ENCODE data around the gene NDUFS6. TPM values are rescaled to one million over a fixed set of nuclear protein-coding genes. Genes with fewer than 3 reads are reported as not detected.
"Not testable (repeated sequence)": the region's sequence is repeated elsewhere in the genome, so short reads cannot be mapped to it uniquely, and the experiment has no call there.

The NDUFS6 gene
- total RNA-seq, 2 experiments from 2014 or later = 18.8 to 37.1 TPM

DNA sequence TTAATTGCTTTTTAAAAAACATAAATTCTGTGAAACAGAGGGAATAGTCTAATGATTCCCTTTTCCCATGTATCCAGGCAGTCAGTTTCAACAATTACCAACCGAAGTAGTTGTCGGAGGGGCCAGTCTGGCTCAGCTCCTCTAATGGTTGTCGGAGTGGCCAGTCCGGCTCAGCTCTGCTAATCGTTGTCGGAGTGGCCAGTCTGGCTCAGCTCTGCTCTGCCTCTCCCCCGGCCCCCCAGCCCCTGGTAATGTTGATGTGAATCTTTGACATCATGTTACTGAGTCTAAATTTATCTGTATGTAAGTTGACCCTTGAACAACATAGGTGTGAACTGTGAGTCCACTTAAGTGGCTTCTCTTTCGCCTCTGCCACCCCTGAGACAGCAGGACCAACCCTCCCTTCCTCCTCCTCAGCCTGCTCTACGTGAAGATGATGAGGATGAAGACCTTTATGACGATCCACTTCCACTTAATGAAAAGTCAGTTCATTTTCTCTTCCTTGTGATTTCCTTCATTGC is 9.4 kb downstream of the NDUFS6 start:
- no peaks in the 10 kb centered on the region for H3K9me3 Mint-ChIP-seq (ENCODE audit: low read depth)
- no peak overlapping the region for H3K4me3 Mint-ChIP-seq
- DNase-seq = no peak
- no peak for ATAC-seq
- H3K4me1 Mint-ChIP-seq = peaks cover 13% of the 10 kb centered on the region
- H3K27me3 Mint-ChIP-seq = no peaks in the 10 kb centered on the region
- ChIA-PET POLR2A (no interaction called here), CTCF (interaction anchor here (0.7 kb wide), 1 partner anchor 307 kb away, joined by 3 read pairs; no protein-coding TSS in a partner anchor)
- H3K36me3 Mint-ChIP-seq (ENCODE audit: low read depth) = peaks cover 51% of the 10 kb centered on the region
- intact Hi-C loops (cut with DNase I, micrococcal nuclease) = no loop called here
- H3K27ac Mint-ChIP-seq = no peak overlapping the region

- ChIA-PET CTCF (no interaction called here), POLR2A (interaction anchor here (0.6 kb wide), 1 partner anchor 57 kb away, joined by 3 read pairs; no protein-coding TSS in a partner anchor)
- H3K9me3 Mint-ChIP-seq (ENCODE audit: low read depth) = no peaks in the 10 kb centered on the region
- intact Hi-C loops (cut with DNase I, micrococcal nuclease) = no loop called here
- no peaks in the 10 kb centered on the region for H3K27me3 Mint-ChIP-seq
- peaks cover 4% of the 10 kb centered on the region for H3K4me1 Mint-ChIP-seq
- no peak for ATAC-seq
- no peak overlapping the region for H3K4me3 Mint-ChIP-seq
- H3K36me3 Mint-ChIP-seq (ENCODE audit: low read depth) = peaks cover 50% of the 10 kb centered on the region
- no peak overlapping the region for H3K27ac Mint-ChIP-seq
- DNase-seq = no peak
Measured at GRCh38 chr5:1814183-1815020, 13.2 kb downstream of the NDUFS6 start.

DNA sequence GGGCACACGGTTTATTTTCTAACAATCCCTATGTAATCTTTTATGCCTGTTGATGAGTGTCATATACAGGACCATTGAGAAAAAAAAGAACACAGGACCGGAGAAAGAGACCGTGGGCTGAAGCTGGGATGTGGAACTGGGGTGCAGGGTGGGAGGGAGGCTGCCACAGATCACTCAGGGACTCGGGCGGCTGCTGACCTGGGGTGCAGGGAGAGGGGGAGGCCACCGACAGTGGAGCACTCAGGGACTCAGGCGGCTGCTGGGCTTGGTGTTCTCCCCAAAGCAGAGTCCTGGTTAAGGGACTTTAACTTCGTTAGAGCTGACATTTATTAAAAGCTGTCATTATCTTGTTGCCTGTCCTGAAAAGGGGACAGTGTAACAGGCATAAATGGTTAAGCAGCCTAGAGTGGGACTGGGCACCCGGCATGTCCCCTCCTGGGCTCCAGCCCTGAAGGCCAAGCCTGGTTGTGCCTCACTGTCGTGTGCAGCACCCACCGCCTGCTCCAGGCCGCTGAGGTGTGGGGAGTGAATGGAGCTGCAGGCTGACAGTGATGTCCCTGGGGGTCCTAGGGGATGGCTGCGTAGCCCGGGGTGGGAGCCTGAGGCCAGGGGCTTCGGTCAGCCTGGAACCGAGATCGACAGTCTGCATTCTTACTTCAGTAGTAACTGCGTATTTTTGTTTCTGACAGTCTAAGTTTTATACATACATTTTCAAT is 14.0 kb downstream of the NDUFS6 start:
- H3K4me3 Mint-ChIP-seq = no peak overlapping the region
- ATAC-seq = no peak
- no peaks in the 10 kb centered on the region for H3K9me3 Mint-ChIP-seq (ENCODE audit: low read depth)
- H3K27ac Mint-ChIP-seq = no peak overlapping the region
- DNase-seq = no peak
- H3K36me3 Mint-ChIP-seq (ENCODE audit: low read depth) = peaks cover 53% of the 10 kb centered on the region
- no peaks in the 10 kb centered on the region for H3K27me3 Mint-ChIP-seq
- intact Hi-C loops (cut with DNase I, micrococcal nuclease) = no loop called here
- ChIA-PET CTCF (no interaction called here), POLR2A (no interaction called here)
- H3K4me1 Mint-ChIP-seq = peaks cover 4% of the 10 kb centered on the region

- H3K4me3 Mint-ChIP-seq = no peak overlapping the region
- H3K27ac Mint-ChIP-seq = no peak overlapping the region
- DNase-seq = no peak
- peaks cover 4% of the 10 kb centered on the region for H3K4me1 Mint-ChIP-seq
- no peaks in the 10 kb centered on the region for H3K27me3 Mint-ChIP-seq
- H3K9me3 Mint-ChIP-seq (ENCODE audit: low read depth) = no peaks in the 10 kb centered on the region
- CTCF ChIA-PET = no interaction called here
- intact Hi-C loops (cut with DNase I, micrococcal nuclease) = no loop called here
- no peak for ATAC-seq
- peaks cover 52% of the 10 kb centered on the region for H3K36me3 Mint-ChIP-seq (ENCODE audit: low read depth)
- POLR2A ChIA-PET = no interaction called here
Measured at GRCh38 chr5:1815881-1816292, 14.7 kb downstream of the NDUFS6 start.

GRCh38 chr5:1816495-1817089 is 15.4 kb downstream of the NDUFS6 start:
- DNase-seq; ATAC-seq; H3K4me3 Mint-ChIP-seq; H3K4me1 Mint-ChIP-seq; CTCF ChIA-PET; H3K9me3 Mint-ChIP-seq (ENCODE audit: low read depth); intact Hi-C loops (cut with DNase I, micrococcal nuclease); H3K27me3 Mint-ChIP-seq; H3K27ac Mint-ChIP-seq; POLR2A ChIA-PET: not testable (repeated sequence)
- H3K36me3 Mint-ChIP-seq (ENCODE audit: low read depth) = peaks cover 53% of the 10 kb centered on the region

DNA sequence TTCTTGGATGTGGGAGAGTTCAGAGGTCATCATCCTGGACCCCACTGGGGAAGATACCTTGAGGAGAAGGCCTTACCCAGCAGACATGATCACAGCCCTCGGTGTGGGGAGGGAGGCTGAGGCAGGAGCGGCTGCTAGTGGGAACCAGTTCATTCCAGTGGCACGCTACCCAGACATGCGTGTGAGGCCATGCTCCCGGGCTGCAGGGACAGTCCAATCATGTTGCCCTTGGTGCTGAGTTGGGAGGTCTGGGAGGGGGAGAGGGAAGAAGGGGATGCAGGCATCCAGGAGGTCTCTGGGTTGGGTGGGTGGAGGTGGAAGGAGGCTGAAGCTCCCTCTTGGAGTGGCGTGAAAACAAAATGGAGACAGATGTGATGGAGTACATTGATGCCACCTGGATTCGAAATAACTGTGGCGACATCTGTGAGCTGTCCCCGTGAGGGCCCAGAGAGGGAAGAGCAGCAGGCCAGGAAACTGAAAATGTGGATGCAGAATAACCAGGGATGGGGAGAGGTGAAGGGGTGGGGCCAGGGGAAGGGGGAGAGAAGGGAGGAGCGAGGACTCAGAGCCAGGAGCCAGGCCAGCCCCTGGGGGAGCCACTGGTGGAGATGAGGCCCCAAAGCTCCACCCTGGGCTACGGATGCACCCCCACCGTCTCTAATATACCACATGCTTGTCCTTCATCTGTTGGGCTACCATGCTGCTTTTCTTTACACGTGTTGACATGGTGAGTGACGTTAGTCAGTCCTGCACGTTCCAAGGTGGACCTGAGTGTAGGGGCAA is 16.2 kb downstream of the NDUFS6 start:
- H3K9me3 Mint-ChIP-seq (ENCODE audit: low read depth) = no peaks in the 10 kb centered on the region
- H3K27ac Mint-ChIP-seq = no peak overlapping the region
- H3K4me1 Mint-ChIP-seq = peaks cover 2% of the 10 kb centered on the region
- ATAC-seq = no peak
- intact Hi-C loops (cut with DNase I, micrococcal nuclease) = no loop called here
- no peaks in the 10 kb centered on the region for H3K27me3 Mint-ChIP-seq
- DNase-seq = no peak
- peaks cover 49% of the 10 kb centered on the region for H3K36me3 Mint-ChIP-seq (ENCODE audit: low read depth)
- ChIA-PET CTCF (interaction anchor here (0.9 kb wide), 1 partner anchor 9 kb away, joined by 3 read pairs; no protein-coding TSS in a partner anchor), POLR2A (no interaction called here)
- no peak overlapping the region for H3K4me3 Mint-ChIP-seq

GRCh38 chr5:1818784-1819183 is 17.6 kb downstream of the NDUFS6 start:
- intact Hi-C loops (cut with DNase I, micrococcal nuclease) = no loop called here
- H3K27me3 Mint-ChIP-seq = no peaks in the 10 kb centered on the region
- DNase-seq (no peak), ATAC-seq (no peak)
- H3K9me3 Mint-ChIP-seq (ENCODE audit: low read depth) = no peaks in the 10 kb centered on the region
- no peak overlapping the region for H3K27ac Mint-ChIP-seq
- H3K4me1 Mint-ChIP-seq = peaks cover 2% of the 10 kb centered on the region
- no peak overlapping the region for H3K4me3 Mint-ChIP-seq
- H3K36me3 Mint-ChIP-seq (ENCODE audit: low read depth) = peaks cover 44% of the 10 kb centered on the region
- ChIA-PET CTCF (interaction anchor here (0.9 kb wide), 2 partner anchors 10 to 41 kb away, joined by 3 read pairs; no protein-coding TSS in a partner anchor), POLR2A (no interaction called here)

- intact Hi-C loops (cut with DNase I, micrococcal nuclease) = no loop called here
- Mint-ChIP-seq H3K9me3 (ENCODE audit: low read depth) (no peaks in the 10 kb centered on the region), H3K4me1 (peaks cover 2% of the 10 kb centered on the region), H3K4me3 (no peak overlapping the region), H3K27me3 (no peaks in the 10 kb centered on the region), H3K27ac (no peak overlapping the region), H3K36me3 (ENCODE audit: low read depth) (peaks cover 44% of the 10 kb centered on the region)
- DNase-seq = no peak
- ChIA-PET POLR2A (no interaction called here), CTCF (interaction anchor here (0.9 to 1.3 kb wide), 2 partner anchors 18 to 41 kb away, joined by 3 to 4 read pairs; partner anchors contain the start of gene NDUFS6)
- ATAC-seq = no peak
Measured at GRCh38 chr5:1819458-1819857, 18.3 kb downstream of the NDUFS6 start.

GRCh38 chr5:1820381-1820780 is 19.2 kb downstream of the NDUFS6 start:
- H3K9me3 Mint-ChIP-seq (ENCODE audit: low read depth) = no peaks in the 10 kb centered on the region
- ATAC-seq (no peak), DNase-seq (no peak)
- H3K4me1 Mint-ChIP-seq = peaks cover 2% of the 10 kb centered on the region
- H3K36me3 Mint-ChIP-seq (ENCODE audit: low read depth) = peaks cover 36% of the 10 kb centered on the region
- no peak overlapping the region for H3K4me3 Mint-ChIP-seq
- POLR2A ChIA-PET = no interaction called here
- CTCF ChIA-PET = interaction anchor here (0.7 to 1.3 kb wide), 4 partner anchors 12 to 170 kb away, joined by 3 to 4 read pairs (median 3); partner anchors contain the start of gene NDUFS6
- no peak overlapping the region for H3K27ac Mint-ChIP-seq
- intact Hi-C loops (cut with DNase I, micrococcal nuclease) = no loop called here
- H3K27me3 Mint-ChIP-seq = no peaks in the 10 kb centered on the region

DNA sequence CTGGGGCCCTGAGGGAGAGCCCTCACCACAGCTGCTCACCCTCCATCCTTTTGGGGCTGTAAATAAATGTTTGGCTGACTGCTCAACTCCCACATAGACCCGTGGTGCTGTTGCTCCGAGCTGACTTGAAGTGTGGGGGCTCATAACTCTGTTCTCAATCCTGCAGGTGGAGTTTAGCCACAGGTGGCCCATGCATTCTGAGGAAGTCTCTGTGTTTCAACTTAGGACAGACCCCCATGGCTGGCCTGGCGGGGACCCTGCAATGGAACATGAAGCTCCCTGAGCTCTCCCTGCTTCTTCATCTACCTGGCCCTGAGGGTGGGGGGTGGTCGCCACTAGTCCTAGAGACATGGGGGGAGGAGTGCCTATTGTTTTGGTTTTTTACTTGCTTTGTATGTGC is 19.7 kb downstream of the NDUFS6 start:
- POLR2A ChIA-PET = no interaction called here
- peaks cover 34% of the 10 kb centered on the region for H3K36me3 Mint-ChIP-seq (ENCODE audit: low read depth)

DNA sequence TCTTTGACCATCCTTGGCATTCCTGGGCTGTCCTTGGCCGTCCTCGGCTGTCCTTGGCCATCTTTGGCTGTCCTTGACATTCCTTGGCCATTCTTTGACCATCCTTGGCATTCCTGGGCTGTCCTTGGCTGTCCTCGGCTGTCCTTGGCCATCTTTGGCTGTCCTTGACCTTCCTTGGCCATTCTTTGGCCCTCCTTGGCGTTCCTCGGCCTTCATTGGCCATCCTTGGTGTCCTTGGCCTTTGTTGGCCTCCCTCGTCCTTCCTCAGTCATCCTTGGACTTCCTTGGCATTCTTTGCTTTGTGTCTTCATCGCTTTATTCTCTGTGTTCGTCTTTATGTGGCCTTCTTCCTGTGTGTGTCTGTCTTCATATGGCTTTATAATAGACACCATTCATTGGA is 20.7 kb downstream of the NDUFS6 start:
- peaks cover 30% of the 10 kb centered on the region for H3K36me3 Mint-ChIP-seq (ENCODE audit: low read depth)
- ChIA-PET POLR2A (interaction anchor here (0.5 kb wide), 1 partner anchor 739 kb away, joined by 3 read pairs; no protein-coding TSS in a partner anchor), CTCF (no interaction called here)
- no peak overlapping the region for H3K4me3 Mint-ChIP-seq
- H3K9me3 Mint-ChIP-seq (ENCODE audit: low read depth) = no peaks in the 10 kb centered on the region
- peaks cover 2% of the 10 kb centered on the region for H3K4me1 Mint-ChIP-seq
- DNase-seq (no peak), ATAC-seq (no peak)
- H3K27ac Mint-ChIP-seq = no peak overlapping the region
- intact Hi-C loops (cut with DNase I, micrococcal nuclease) = no loop called here
- H3K27me3 Mint-ChIP-seq = no peaks in the 10 kb centered on the region

More for the DNA sequence above, 19.7 kb downstream of the NDUFS6 start:
- no peaks in the 10 kb centered on the region for H3K9me3 Mint-ChIP-seq (ENCODE audit: low read depth)
- no peaks in the 10 kb centered on the region for H3K27me3 Mint-ChIP-seq
- CTCF ChIA-PET = interaction anchor here (0.7 to 1.3 kb wide), 4 partner anchors 12 to 169 kb away, joined by 3 to 4 read pairs (median 3); partner anchors contain the start of gene NDUFS6
- H3K4me1 Mint-ChIP-seq = peaks cover 2% of the 10 kb centered on the region
- DNase-seq (no peak), ATAC-seq (no peak)
- intact Hi-C loops (cut with DNase I, micrococcal nuclease) = no loop called here
- no peak overlapping the region for H3K4me3 Mint-ChIP-seq
- no peak overlapping the region for H3K27ac Mint-ChIP-seq
